ENCODE measurements around the gene NBPF3. TPM values are rescaled to one million over a fixed set of nuclear protein-coding genes. Genes with fewer than 3 reads are reported as not detected.

Gene NBPF3
- total and polyA plus RNA-seq, 12 donors: 0.58 to 4.6 (median 3.0) TPM

- TF ChIP-seq CTCF (IDR thresholded peaks at IDR 0.05): no peak
- peaks cover 0 to 7% (median 0%) of the 10 kb centered on the region in 7 donors for H3K27me3 ChIP-seq
- no peak overlapping the region for H3K4me3 ChIP-seq
- ATAC-seq (no peak), DNase-seq (no peak)
- intact Hi-C loops (cut with DNase I): loop anchor here in 1 of 10 donors (10.0 kb wide), 1 partner anchor 121 kb away; no protein-coding TSS in a partner anchor
- 83 to 92% methylated on average over 1 of the region's 1 CpG for WGBS, 2 donors
- peaks cover 0 to 26% (median 11%) of the 10 kb centered on the region in 9 donors for H3K4me1 ChIP-seq
- no peak overlapping the region for H3K27ac ChIP-seq
- H3K36me3 ChIP-seq: no peaks in the 10 kb centered on the region
- peaks cover 0 to 4% (median 0%) of the 10 kb centered on the region in 11 donors for H3K9me3 ChIP-seq
Measured at GRCh38 chr1:21496063-21496462, 56.1 kb downstream of the NBPF3 start.

DNA sequence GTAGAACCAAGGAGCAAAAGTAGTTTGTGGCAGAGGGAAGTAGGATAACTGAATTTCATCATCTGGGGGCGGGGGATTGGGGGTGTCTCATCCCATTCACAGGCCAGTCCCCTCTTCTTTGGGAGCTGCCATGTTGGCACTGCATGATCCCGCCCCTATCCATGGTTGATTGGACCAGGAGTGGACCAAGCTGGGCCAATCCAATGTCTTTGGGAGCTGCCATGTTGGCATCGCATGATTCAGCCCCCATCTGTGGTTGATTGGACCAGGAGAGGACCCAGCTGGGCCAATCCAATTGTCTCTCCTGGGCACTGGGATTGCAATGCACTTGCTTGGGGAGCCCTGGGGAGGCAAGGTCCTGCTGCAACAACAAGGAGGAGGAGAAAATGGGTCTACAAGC is 56.9 kb downstream of the NBPF3 start:
- TF ChIP-seq CTCF (IDR thresholded peaks at IDR 0.05): no peak
- peaks cover 0 to 18% (median 7%) of the 10 kb centered on the region in 9 donors for H3K4me1 ChIP-seq
- DNase-seq: no peak
- peaks cover 0 to 4% (median 0%) of the 10 kb centered on the region in 11 donors for H3K9me3 ChIP-seq
- no peaks in the 10 kb centered on the region for H3K27me3 ChIP-seq
- no peak for ATAC-seq
- 88 to 89% methylated on average over 3 of the region's 3 CpGs for WGBS, 2 donors
- no peaks in the 10 kb centered on the region for H3K36me3 ChIP-seq
- intact Hi-C loops (cut with DNase I): loop anchor here in 1 of 10 donors (10.0 kb wide), 1 partner anchor 122 kb away; no protein-coding TSS in a partner anchor
- no peak overlapping the region for H3K4me3 ChIP-seq
- no peak overlapping the region for H3K27ac ChIP-seq

DNA sequence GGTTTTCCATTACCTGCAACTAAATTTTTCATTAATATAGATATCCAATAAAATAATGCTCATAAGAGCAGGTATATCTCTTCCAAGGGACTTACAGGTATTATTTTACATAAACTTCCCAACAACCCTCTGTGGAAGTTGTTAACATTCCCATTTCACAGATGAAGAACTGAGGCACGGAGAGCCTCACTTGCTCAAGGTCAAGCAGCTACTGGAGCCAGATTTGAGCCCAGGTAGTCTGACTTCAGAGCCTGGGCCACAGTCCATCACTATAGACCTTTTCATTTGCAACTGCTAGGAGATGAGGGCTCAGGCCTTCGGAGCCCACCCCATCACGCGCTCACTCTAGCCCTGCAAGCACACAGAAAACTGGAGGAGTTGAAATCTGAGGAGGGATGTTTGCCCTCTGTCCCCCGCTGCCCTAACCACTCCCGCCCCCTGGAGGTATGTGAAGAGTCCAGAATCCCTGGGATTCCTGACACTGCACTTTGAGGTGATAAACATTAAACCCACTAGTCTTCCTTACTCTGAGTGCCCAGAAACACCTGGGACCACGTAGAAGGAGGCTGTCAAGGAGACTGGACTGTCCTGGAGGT is 57.6 kb downstream of the NBPF3 start:
- Histone ChIP-seq H3K27ac (no peak overlapping the region), H3K4me3 (no peak overlapping the region), H3K36me3 (no peaks in the 10 kb centered on the region), H3K9me3 (peaks cover 0 to 4% (median 0%) of the 10 kb centered on the region in 11 donors), H3K27me3 (no peaks in the 10 kb centered on the region), H3K4me1 (peaks cover 0 to 11% (median 0%) of the 10 kb centered on the region in 9 donors)
- WGBS, 2 donors: 62 to 73% methylated on average over 7 of the region's 7 CpGs
- no peak for DNase-seq
- no peak for TF ChIP-seq CTCF (IDR thresholded peaks at IDR 0.05)
- no peak for ATAC-seq
- intact Hi-C loops (cut with DNase I): loop anchor here in 1 of 10 donors (10.0 kb wide), 1 partner anchor 123 kb away; no protein-coding TSS in a partner anchor

DNA sequence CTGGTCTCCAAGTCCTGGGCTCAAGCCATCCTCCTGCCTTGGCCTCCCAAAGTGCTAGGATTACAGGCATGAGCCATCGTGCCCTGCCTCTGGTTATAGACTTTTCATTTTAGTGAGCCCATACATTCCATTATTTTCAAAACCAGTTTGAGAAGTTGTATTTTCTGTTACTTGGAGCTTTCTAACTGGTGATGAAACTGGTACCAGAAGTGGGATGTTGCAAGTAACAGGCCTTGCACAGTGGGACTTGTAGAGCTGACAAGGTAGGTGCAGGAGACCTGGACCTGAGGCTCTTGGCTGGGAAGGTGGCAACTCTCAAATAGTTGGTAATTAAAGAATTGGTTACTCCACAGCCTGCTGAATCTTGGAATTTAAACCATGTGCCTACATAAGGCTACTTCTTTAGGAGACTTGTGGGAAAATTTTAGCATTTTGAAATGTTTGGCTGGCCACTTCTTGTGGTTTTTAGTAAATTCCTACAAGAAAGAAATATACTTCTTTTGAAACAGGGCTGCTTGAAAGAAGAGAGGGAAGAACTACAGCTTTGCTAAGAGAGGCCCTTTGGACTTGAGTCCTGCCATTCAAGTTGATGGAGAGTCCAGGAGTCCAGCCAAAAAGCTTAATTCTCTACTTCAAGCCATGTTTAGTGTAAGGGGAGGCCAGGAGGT is 59.5 kb downstream of the NBPF3 start:
- intact Hi-C loops (cut with DNase I): loop anchor here in 1 of 10 donors (10.0 kb wide), 1 partner anchor 125 kb away; no protein-coding TSS in a partner anchor

More for the DNA sequence above, 59.5 kb downstream of the NBPF3 start:
- Histone ChIP-seq H3K4me1 (no peaks in the 10 kb centered on the region), H3K36me3 (no peaks in the 10 kb centered on the region), H3K4me3 (no peak overlapping the region), H3K9me3 (peaks cover 0 to 4% (median 0%) of the 10 kb centered on the region in 11 donors), H3K27me3 (no peaks in the 10 kb centered on the region), H3K27ac (no peak overlapping the region)
- no peak for DNase-seq
- 96 to 98% methylated on average over 1 of the region's 1 CpG for WGBS, 2 donors
- TF ChIP-seq CTCF (IDR thresholded peaks at IDR 0.05): no peak
- no peak for ATAC-seq

Data from heart right ventricle (tissue), 16 donors.